ENCODE measurements around the gene BAHD1. TPM values are rescaled to one million over a fixed set of nuclear protein-coding genes. Genes with fewer than 3 reads are reported as not detected.

BAHD1 gene
- total RNA-seq, 2 experiments from 2014 or later = 20.3 to 21.5 TPM

- no peaks in the 10 kb centered on the region for H3K4me1 Mint-ChIP-seq (ENCODE audit: low read depth)
- no peaks in the 10 kb centered on the region for H3K36me3 Mint-ChIP-seq (ENCODE audit: low read depth)
- H3K27me3 Mint-ChIP-seq = peaks cover 37% of the 10 kb centered on the region
- POLR2A ChIA-PET = no interaction called here
- H3K4me3 Mint-ChIP-seq = no peak overlapping the region
- TF ChIP-seq CTCF (IDR thresholded peaks at IDR 0.05) = no peak
- Histone ChIP-seq H3K36me3 (ENCODE audit: insufficient read depth, low read length) (no peaks in the 10 kb centered on the region), H3K27me3 (ENCODE audit: control insufficient read depth in 1 of 2, insufficient read depth in 2 of 2, low read length in 2 of 2) (peaks cover 6 to 19% of the 10 kb centered on the region in 2 experiments), H3K9me3 (ENCODE audit: control insufficient read depth in 1 of 2, insufficient read depth in 1 of 2, low read length in 2 of 2) (no peaks in the 10 kb centered on the region), H3K4me1 (ENCODE audit: insufficient read depth, low read length) (no peaks in the 10 kb centered on the region), H3K4me3 (ENCODE audit: low read length) (no peak overlapping the region), H3K27ac (ENCODE audit: low read depth in 1 of 2, low read length in 2 of 2) (no peak overlapping the region)
- no peaks in the 10 kb centered on the region for H3K9me3 Mint-ChIP-seq
- no peak for DNase-seq
- H3K27ac Mint-ChIP-seq = no peak overlapping the region
- intact Hi-C loops (cut with DNase I, micrococcal nuclease) = no loop called here
- ATAC-seq (ENCODE audit: poor library complexity) = no peak
- CTCF ChIA-PET = no interaction called here
These were observed 60.7 kb downstream of the BAHD1 start for GRCh38 chr15:40501487-40501886.

GRCh38 chr15:40506964-40507571, 66.3 kb downstream of the BAHD1 start:
- peaks cover 30 to 53% of the 10 kb centered on the region in 2 experiments for H3K27me3 ChIP-seq (ENCODE audit: control insufficient read depth in 1 of 2, insufficient read depth in 2 of 2, low read length in 2 of 2)
- peaks cover 21% of the 10 kb centered on the region for H3K4me1 ChIP-seq (ENCODE audit: insufficient read depth, low read length)
- no peak overlapping the region for H3K27ac Mint-ChIP-seq
- H3K4me3 Mint-ChIP-seq = no peak overlapping the region
- no peak overlapping the region for H3K4me3 ChIP-seq (ENCODE audit: low read length)
- TF ChIP-seq CTCF (IDR thresholded peaks at IDR 0.05) = peak; percentile 70
- ATAC-seq (ENCODE audit: poor library complexity) (peak; percentile 77), DNase-seq (peak; percentile 37 to 77 (median 60))
- H3K27ac ChIP-seq (ENCODE audit: low read depth in 1 of 2, low read length in 2 of 2) = no peak overlapping the region
- H3K9me3 ChIP-seq (ENCODE audit: control insufficient read depth in 1 of 2, insufficient read depth in 1 of 2, low read length in 2 of 2) = peaks cover 0 to 6% of the 10 kb centered on the region in 2 experiments
- intact Hi-C loops (cut with DNase I, micrococcal nuclease) = loop anchor here in 1 of 2 experiments (1.0 kb wide), 2 partner anchors 66 to 163 kb away; no protein-coding TSS in a partner anchor
- POLR2A ChIA-PET = interaction anchor here (0.9 kb wide), 2 partner anchors 57 to 66 kb away, joined by 3 to 5 read pairs; partner anchors contain the start of gene BAHD1
- H3K36me3 ChIP-seq (ENCODE audit: insufficient read depth, low read length) = no peaks in the 10 kb centered on the region
- CTCF ChIA-PET = interaction anchor here (0.6 to 1.5 kb wide), 9 partner anchors 13 to 469 kb away, joined by 3 to 13 read pairs (median 3); partner anchors contain the start of genes BAHD1 and CHST14
- no peaks in the 10 kb centered on the region for H3K36me3 Mint-ChIP-seq (ENCODE audit: low read depth)
- peaks cover 81% of the 10 kb centered on the region for H3K27me3 Mint-ChIP-seq
- H3K9me3 Mint-ChIP-seq = no peaks in the 10 kb centered on the region
- peaks cover 27% of the 10 kb centered on the region for H3K4me1 Mint-ChIP-seq (ENCODE audit: low read depth)

- peaks cover 31% of the 10 kb centered on the region for H3K4me1 Mint-ChIP-seq (ENCODE audit: low read depth)
- no peak overlapping the region for H3K27ac Mint-ChIP-seq
- Histone ChIP-seq H3K9me3 (ENCODE audit: control insufficient read depth in 1 of 2, insufficient read depth in 1 of 2, low read length in 2 of 2) (peaks cover 0 to 6% of the 10 kb centered on the region in 2 experiments), H3K4me1 (ENCODE audit: insufficient read depth, low read length) (peaks cover 21% of the 10 kb centered on the region), H3K36me3 (ENCODE audit: insufficient read depth, low read length) (no peaks in the 10 kb centered on the region), H3K27ac (ENCODE audit: low read depth in 1 of 2, low read length in 2 of 2) (no peak overlapping the region), H3K4me3 (ENCODE audit: low read length) (no peak overlapping the region), H3K27me3 (ENCODE audit: control insufficient read depth in 1 of 2, insufficient read depth in 2 of 2, low read length in 2 of 2) (peaks cover 30 to 60% of the 10 kb centered on the region in 2 experiments)
- peaks cover 82% of the 10 kb centered on the region for H3K27me3 Mint-ChIP-seq
- no peak for DNase-seq
- H3K36me3 Mint-ChIP-seq (ENCODE audit: low read depth) = no peaks in the 10 kb centered on the region
- CTCF ChIA-PET = interaction anchor here (1.1 kb wide), 1 partner anchor 68 kb away, joined by 4 read pairs; the partner anchor contains the start of gene BAHD1
- intact Hi-C loops (cut with DNase I, micrococcal nuclease) = no loop called here
- POLR2A ChIA-PET = no interaction called here
- H3K4me3 Mint-ChIP-seq = no peak overlapping the region
- H3K9me3 Mint-ChIP-seq = no peaks in the 10 kb centered on the region
- no peak for TF ChIP-seq CTCF (IDR thresholded peaks at IDR 0.05)
- ATAC-seq (ENCODE audit: poor library complexity) = no peak
These were observed 67.5 kb downstream of the BAHD1 start for GRCh38 chr15:40508216-40508615.
